Thyroid gland (tissue), 4 donors: ENCODE results near the gene SNAP91.
"Not testable (repeated sequence)": the region's sequence is repeated elsewhere in the genome, so short reads cannot be mapped to it uniquely, and the experiment has no call there.

Source experiments
- POLR2A ChIP-seq, 2 donors: fragments of 450-650 bp; IDR thresholded peaks; one replicate each; pipeline ENCODE4 v1.6.1; 2017; ENCODE audit warnings: antibody characterized with exemption in 2 of 2, mild to moderate bottlenecking in 2 of 2, moderate library complexity in 1 of 2
- TF ChIP-seq, protein P1 (sequence below), 6 experiments: fragments of 200-600 bp in 3 of 6; fragments of 450-650 bp in 3 of 6; sonication (generic) in 3 of 6; IDR thresholded peaks; one replicate each; pipeline ENCODE4 v1.5.1; 2016 to 2019; ENCODE audit warnings: antibody characterized with exemption in 6 of 6, mild to moderate bottlenecking in 2 of 6, inconsistent platforms in 1 of 6, moderate library complexity in 1 of 6

- not testable (repeated sequence) for TF ChIP-seq POLR2A (IDR thresholded peaks at IDR 0.05)
- TF ChIP-seq, protein P1, sequence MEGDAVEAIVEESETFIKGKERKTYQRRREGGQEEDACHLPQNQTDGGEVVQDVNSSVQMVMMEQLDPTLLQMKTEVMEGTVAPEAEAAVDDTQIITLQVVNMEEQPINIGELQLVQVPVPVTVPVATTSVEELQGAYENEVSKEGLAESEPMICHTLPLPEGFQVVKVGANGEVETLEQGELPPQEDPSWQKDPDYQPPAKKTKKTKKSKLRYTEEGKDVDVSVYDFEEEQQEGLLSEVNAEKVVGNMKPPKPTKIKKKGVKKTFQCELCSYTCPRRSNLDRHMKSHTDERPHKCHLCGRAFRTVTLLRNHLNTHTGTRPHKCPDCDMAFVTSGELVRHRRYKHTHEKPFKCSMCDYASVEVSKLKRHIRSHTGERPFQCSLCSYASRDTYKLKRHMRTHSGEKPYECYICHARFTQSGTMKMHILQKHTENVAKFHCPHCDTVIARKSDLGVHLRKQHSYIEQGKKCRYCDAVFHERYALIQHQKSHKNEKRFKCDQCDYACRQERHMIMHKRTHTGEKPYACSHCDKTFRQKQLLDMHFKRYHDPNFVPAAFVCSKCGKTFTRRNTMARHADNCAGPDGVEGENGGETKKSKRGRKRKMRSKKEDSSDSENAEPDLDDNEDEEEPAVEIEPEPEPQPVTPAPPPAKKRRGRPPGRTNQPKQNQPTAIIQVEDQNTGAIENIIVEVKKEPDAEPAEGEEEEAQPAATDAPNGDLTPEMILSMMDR (IDR thresholded peaks at IDR 0.05) = not testable (repeated sequence)
Measured at GRCh38 chr6:83551748-83552147, 157.2 kb downstream of the SNAP91 start.
